NCI-H82 treated with DMSO at 0.1 percent for 48 hours (cell line): ENCODE measurements around the gene KYAT1.

Source experiments
- DNase-seq: peaks from one replicate; lab custom pipeline; 2025; ENCODE audit not compliant: unreplicated experiment; lab: John Stamatoyannopoulos, UW

KYAT1 gene

GRCh38 chr9:128786681-128787601, 94.8 kb downstream of the KYAT1 start, which contains the start of gene TBC1D13:
Gene TBC1D13 (plus strand): TSS chr9:128787253. CDS start chr9:128787354, 101 bp downstream.
- peak; percentile 78 for DNase-seq

GRCh38 chr9:128785427-128785826, 96.3 kb downstream of the KYAT1 start:
- no peak for DNase-seq
